Uterus (tissue), 4 donors: ENCODE results near the gene VSTM4. TPM values are rescaled to one million over a fixed set of nuclear protein-coding genes. Genes with fewer than 3 reads are reported as not detected.

Experiments used
- DNase-seq, 2 donors: peaks; one replicate each; pipeline ENCODE4 v3.0.0-alpha.2; 2019 to 2020
- H3K27ac ChIP-seq, 2 donors: fragments of 200-600 bp; sonication (generic); 1 replicate in 1 of 2; 2 replicates in 1 of 2; pipeline ENCODE4 v1.5.1; 2016 to 2018
- H3K27me3 ChIP-seq, 2 donors: fragments of 200-600 bp; sonication (generic); one replicate each; pipeline ENCODE4 v1.5.1; 2018 to 2019; ENCODE audit warnings: control low read depth in 1 of 2
- H3K36me3 ChIP-seq, 2 donors: fragments of 200-600 bp; sonication (generic); one replicate each; pipeline ENCODE4 v1.5.1; 2019; ENCODE audit warnings: control low read depth in 1 of 2
- H3K4me1 ChIP-seq, 2 donors: fragments of 200-600 bp; sonication (generic); one replicate each; pipeline ENCODE4 v1.5.1; 2018 to 2019; ENCODE audit warnings: control low read depth in 1 of 2
- H3K4me3 ChIP-seq, 2 donors: fragments of 200-600 bp; sonication (generic); 1 replicate in 1 of 2; 2 replicates in 1 of 2; pipeline ENCODE4 v1.5.1; 2018 to 2019; ENCODE audit warnings: mild to moderate bottlenecking in 1 of 2
- H3K9me3 ChIP-seq, 2 donors: fragments of 200-600 bp; sonication (generic); one replicate each; pipeline ENCODE4 v1.5.1; 2019; ENCODE audit warnings: control low read depth in 1 of 2
- POLR2A ChIP-seq, 2 donors: fragments of 450-650 bp; IDR thresholded peaks; one replicate each; pipeline ENCODE4 v1.6.1; 2016; ENCODE audit warnings: antibody characterized with exemption in 2 of 2, mild to moderate bottlenecking in 1 of 2, moderate library complexity in 1 of 2
- intact Hi-C: fragments of 100-400 bp; cut with DNase I; formaldehyde crosslinking; loops from one replicate; pipeline ENCODE4 v1.15.1; 2023; ENCODE audit warnings: low total_unique reads
- total RNA-seq, 4 donors: library from RNA; depleted of rRNA in 3 of 4; stranded (reverse); fragments of >200 nt in 3 of 4; gene quantifications; one replicate each; pipeline versions ENCODE4 v1.1.0 to v1.2.4, GENCODE V29; 2014 to 2023
- TF ChIP-seq, protein P1 (sequence below), 4 experiments: fragments of 200-600 bp in 2 of 4; fragments of 450-650 bp in 2 of 4; sonication (generic) in 2 of 4; IDR thresholded peaks; one replicate each; pipeline ENCODE4 v1.5.1; 2016 to 2019; ENCODE audit warnings: antibody characterized with exemption in 4 of 4, mild to moderate bottlenecking in 2 of 4, moderate library complexity in 1 of 4
- donor health status: DM: yes; HTN: yes; CAD: no.

Gene VSTM4
- total RNA-seq, 4 donors from 2014 or later, result 10.3 to 46.6 (median 19.3) TPM

- TF ChIP-seq, protein P1, sequence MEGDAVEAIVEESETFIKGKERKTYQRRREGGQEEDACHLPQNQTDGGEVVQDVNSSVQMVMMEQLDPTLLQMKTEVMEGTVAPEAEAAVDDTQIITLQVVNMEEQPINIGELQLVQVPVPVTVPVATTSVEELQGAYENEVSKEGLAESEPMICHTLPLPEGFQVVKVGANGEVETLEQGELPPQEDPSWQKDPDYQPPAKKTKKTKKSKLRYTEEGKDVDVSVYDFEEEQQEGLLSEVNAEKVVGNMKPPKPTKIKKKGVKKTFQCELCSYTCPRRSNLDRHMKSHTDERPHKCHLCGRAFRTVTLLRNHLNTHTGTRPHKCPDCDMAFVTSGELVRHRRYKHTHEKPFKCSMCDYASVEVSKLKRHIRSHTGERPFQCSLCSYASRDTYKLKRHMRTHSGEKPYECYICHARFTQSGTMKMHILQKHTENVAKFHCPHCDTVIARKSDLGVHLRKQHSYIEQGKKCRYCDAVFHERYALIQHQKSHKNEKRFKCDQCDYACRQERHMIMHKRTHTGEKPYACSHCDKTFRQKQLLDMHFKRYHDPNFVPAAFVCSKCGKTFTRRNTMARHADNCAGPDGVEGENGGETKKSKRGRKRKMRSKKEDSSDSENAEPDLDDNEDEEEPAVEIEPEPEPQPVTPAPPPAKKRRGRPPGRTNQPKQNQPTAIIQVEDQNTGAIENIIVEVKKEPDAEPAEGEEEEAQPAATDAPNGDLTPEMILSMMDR (IDR thresholded peaks at IDR 0.05), result no peak
- no peak for TF ChIP-seq POLR2A (IDR thresholded peaks at IDR 0.05)
These were observed 85.7 kb downstream of the VSTM4 start for GRCh38 chr10:49029666-49030065.

DNA sequence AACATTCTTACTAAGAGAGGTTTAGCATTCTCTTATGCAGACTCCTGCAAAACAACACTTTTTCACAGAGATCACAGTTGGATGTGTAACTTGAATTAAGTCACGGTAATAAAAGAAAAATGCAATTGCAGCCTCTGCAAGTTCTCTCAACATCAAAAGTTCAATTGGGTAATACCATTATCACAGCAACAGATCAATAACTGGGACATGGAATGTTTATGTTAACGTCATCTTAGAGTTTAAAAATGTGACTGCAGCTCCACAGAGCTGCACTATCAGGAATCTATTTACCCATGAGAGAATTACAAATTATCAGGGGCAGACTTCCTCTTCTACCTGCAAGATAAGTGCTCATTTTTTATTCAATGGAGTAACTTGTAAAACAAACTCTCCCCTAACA is 86.7 kb downstream of the VSTM4 start:
- no peak for DNase-seq
- intact Hi-C loops, result no loop called here
- no peak overlapping the region for H3K27ac ChIP-seq
- H3K4me3 ChIP-seq, result no peak overlapping the region
- H3K4me1 ChIP-seq, result peaks cover 0 to 7% of the 10 kb centered on the region in 2 donors
- TF ChIP-seq, protein P1 (IDR thresholded peaks at IDR 0.05), result no peak
- no peak for TF ChIP-seq POLR2A (IDR thresholded peaks at IDR 0.05)
- H3K36me3 ChIP-seq, result no peaks in the 10 kb centered on the region
- no peaks in the 10 kb centered on the region for H3K9me3 ChIP-seq
- H3K27me3 ChIP-seq, result no peaks in the 10 kb centered on the region

More at GRCh38 chr10:49029666-49030065, 85.7 kb downstream of the VSTM4 start:
- intact Hi-C loops, result no loop called here
- no peaks in the 10 kb centered on the region for H3K9me3 ChIP-seq
- no peak overlapping the region for H3K27ac ChIP-seq
- no peaks in the 10 kb centered on the region for H3K4me1 ChIP-seq
- H3K27me3 ChIP-seq, result no peaks in the 10 kb centered on the region
- H3K4me3 ChIP-seq, result no peak overlapping the region
- no peak for DNase-seq
- H3K36me3 ChIP-seq, result no peaks in the 10 kb centered on the region

DNA sequence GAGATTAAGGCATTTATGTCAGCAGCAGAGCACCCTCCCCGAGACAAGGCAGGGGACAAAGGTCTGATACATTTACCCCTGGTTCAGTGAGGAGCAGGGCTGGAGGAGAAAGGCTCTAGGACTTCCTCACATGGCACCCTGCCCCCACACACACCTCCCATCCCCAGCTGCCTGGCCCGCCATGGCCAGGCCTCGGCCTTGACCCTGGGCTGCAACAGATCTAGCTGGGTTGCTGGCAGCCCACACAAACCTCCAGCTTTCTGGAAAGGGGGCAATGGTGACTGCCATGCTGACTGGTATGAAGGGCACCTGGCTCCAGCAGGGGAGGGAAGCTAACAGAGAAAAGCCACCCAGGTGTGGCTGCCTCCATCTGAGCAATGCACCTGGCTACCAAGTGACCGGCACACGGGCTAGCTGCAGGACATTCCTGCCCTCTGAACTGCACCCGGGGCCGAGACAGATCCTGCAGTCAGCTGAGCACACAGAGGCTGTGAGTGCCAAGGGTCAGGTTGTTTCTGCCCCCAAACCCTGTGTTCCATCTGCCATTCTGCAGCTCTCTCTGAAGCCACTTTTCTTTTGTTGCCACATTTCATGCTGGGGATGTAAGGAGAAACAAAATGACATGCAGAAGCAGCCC is 89.9 kb downstream of the VSTM4 start:
- no peak for TF ChIP-seq POLR2A (IDR thresholded peaks at IDR 0.05)
- TF ChIP-seq, protein P1 (IDR thresholded peaks at IDR 0.05), result no peak
- intact Hi-C loops, result no loop called here
- Histone ChIP-seq H3K27me3 (no peaks in the 10 kb centered on the region), H3K4me3 (no peak overlapping the region), H3K4me1 (peaks cover 0 to 7% of the 10 kb centered on the region in 2 donors), H3K36me3 (no peaks in the 10 kb centered on the region), H3K27ac (peak overlapping the region; percentile 70 to 79), H3K9me3 (no peaks in the 10 kb centered on the region)
- DNase-seq, result no peak

- peak overlapping the region; percentile 70 to 79 for H3K27ac ChIP-seq
- H3K27me3 ChIP-seq, result no peaks in the 10 kb centered on the region
- DNase-seq, result peak in 1 of 2 donors; percentile 31
- TF ChIP-seq, protein P1 (IDR thresholded peaks at IDR 0.05), result no peak
- TF ChIP-seq POLR2A (IDR thresholded peaks at IDR 0.05), result no peak
- H3K4me1 ChIP-seq, result peaks cover 0 to 7% of the 10 kb centered on the region in 2 donors
- intact Hi-C loops, result no loop called here
- H3K9me3 ChIP-seq, result no peaks in the 10 kb centered on the region
- no peaks in the 10 kb centered on the region for H3K36me3 ChIP-seq
- no peak overlapping the region for H3K4me3 ChIP-seq
These were observed 90.8 kb downstream of the VSTM4 start for GRCh38 chr10:49024484-49024883.

DNA sequence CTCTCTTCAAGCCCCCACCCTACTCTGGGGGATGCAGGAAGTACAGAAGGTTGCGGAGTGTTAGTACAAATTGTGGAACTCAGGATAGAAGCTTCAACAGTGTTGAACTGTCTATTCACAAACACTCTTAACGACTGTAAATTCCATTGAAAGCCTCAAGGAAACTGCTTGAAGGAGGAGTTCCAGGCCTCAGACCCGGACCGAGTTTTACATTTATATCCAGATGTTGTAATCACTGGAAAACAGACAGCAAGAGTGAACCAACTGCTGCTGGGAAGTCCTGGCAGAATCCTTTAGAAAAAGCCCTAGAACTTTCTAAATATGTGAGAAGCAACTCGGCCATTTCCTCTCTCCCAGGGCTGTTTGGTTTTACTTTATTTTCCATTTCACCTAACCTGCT is 91.6 kb downstream of the VSTM4 start:
- peak; percentile 33 to 41 for DNase-seq
- H3K27ac ChIP-seq, result peak overlapping the region; percentile 70 to 79
- H3K4me1 ChIP-seq, result peaks cover 0 to 7% of the 10 kb centered on the region in 2 donors
- H3K4me3 ChIP-seq, result no peak overlapping the region
- no peaks in the 10 kb centered on the region for H3K27me3 ChIP-seq
- H3K9me3 ChIP-seq, result no peaks in the 10 kb centered on the region
- intact Hi-C loops, result no loop called here
- TF ChIP-seq POLR2A (IDR thresholded peaks at IDR 0.05), result no peak
- TF ChIP-seq, protein P1 (IDR thresholded peaks at IDR 0.05), result no peak
- H3K36me3 ChIP-seq, result no peaks in the 10 kb centered on the region
